HG03139 (cell line): ENCODE results near the gene P3R3URF.

Source experiments
- ATAC-seq: cut with Tn5 transposase; IDR thresholded peaks from one replicate; pipeline ENCODE4 v1.9.1; 2021; ENCODE audit not compliant: unreplicated experiment

P3R3URF gene

DNA sequence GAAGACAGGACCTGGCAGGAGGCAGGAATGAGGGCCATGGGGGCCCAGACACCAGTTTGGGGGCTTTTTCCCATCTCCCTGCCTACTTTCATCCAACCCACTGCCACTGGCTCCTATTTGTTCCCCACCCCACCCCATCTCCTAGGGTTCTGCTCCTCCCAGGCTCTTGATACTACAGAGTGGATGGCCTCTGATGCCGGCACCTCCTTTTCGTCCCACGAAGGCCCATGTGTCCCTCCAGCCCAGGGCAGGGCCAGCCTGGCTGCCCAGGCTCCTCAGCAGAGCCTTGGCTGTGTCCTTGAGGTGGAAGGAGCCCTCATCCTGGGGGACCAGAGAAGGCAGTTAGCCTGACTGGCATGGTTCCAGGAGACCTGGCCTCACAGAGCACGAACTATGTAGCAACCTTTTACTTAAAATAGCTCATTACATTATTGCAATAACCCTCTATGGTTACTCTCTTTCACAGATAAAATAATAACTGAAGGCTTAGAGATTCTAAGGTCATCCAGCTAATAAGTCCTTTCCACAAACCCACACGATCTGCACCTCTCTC is 18.4 kb upstream of the P3R3URF start:
- no peak for ATAC-seq

- no peak for ATAC-seq
These were observed 17.8 kb upstream of the P3R3URF start for GRCh38 chr1:46193984-46194570.

DNA sequence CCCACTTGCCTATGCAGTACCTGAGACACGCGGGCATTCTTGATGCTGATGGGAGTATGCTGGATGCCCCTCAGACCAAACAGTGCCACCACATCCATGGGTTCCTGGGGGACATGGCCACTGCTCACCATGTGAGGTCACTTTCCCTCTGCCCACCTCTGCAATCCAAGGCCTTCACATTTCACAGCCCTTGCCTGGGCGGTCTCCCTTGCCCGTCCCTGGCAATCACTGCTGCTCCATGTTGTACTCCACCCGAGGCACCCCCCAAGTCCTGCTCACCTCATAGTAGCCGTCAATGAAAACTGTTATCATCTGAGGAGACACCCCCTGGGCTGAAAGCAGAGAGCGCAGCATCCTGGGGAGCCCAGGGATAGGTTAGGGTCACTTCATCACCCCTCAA is 17.0 kb upstream of the P3R3URF start:
- ATAC-seq: no peak

DNA sequence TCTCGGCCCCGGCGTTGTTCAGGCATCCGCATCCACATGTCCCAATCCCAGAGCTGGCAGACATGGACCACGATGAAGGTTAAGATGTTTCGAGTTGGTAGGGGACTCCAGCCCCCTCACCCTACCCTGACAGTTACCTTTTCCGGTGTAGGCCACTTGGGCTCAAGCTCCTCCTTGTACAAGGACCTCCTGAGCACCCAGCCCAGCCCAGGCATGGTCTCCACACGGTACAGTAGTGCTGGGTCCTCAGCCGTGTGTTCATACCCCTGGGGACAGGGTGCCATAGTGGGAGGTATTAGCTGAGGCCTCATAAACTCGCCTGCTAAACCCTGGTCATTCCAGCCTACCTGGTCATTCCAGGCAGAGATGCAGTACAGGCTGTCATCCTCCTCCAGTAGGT is 15.9 kb upstream of the P3R3URF start:
- ATAC-seq: no peak

DNA sequence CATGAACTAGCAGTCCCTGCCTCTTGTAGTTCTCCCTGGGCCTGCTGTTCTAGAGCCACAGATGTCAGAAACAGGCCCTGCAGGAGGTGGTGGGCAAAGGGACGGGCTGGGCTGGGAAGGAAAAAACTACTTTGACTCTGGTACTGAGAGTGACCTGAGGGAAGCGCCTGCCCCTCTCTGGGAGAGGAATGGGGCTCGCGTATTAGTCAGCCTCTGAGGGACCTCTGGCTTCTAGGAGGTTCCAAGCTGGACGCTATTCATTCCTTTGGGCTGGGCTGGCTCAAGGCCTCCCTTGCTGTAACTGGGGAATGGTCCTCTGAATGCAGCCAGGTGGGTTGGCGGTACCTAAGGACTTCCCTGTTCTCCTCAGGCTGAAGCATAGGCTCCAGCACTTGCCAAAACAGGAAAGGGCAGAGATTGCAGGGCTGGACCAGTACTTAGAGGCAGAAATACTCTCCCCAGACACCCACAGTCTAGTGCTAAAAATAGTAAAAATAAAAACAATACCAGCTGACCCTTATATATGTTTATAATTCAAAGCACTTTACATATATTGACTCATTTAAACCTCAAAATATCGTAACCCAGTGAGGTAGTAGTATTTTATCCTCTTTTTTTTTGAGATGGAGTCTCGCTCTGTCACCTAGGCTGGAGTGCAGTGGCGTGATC is 14.9 kb upstream of the P3R3URF start:
- ATAC-seq: no peak

DNA sequence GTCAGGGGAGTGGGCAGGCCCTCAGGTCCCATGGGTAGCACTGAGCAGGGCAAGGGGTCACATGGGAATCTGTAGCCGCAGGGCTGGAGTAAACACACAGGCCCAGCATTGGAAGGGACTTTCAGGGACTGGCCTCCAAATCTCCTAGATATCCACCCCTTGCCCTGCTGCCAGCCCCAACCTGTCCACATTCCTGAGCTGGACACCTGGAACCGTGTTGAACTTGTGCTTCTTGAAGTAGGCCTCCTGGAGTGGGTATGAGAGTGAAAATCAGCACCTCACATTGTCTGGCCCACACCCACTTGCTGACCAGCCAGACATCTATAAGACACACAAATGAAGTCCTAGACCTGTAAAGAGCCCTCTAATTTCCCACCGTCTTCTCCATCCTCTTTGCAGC is 14.3 kb upstream of the P3R3URF start:
- no peak for ATAC-seq

DNA sequence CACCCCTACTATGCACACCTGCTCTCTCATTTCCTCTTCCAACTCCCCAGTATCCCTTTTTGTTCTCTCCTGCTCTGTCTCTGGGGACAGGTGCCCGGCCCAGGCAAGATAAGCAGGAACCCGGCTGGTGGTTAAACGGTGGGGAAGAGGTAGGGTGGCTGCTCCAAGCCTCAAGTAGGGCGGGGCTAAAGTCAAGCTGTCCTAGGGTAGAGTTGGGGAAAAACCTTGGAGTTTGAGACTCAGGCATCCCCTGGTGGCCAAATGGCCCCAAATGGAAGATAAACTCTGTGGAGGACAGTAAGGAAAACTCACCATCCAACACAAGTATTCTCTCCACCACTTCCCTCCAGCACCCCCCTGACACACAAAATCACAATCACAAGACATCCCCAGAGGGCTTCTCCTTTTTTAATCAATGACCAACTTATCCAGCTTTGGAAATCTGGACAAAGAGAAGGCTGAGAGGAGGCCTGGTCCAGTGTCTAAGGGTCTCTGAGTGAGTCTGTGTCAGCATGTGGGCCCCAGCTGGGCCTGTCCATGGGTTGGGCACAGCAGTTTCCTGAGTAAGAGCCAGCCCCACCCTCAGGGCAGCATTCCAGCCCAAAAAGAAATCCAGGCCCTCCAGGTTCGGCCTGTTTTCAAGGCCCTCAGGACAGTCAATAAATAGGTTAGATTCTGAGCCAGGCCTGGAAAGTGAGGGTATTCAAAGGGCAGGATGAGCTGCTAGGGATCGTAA is 12.2 kb upstream of the P3R3URF start:
- ATAC-seq: no peak

GRCh38 chr1:46187106-46187869 is 11.0 kb upstream of the P3R3URF start:
- ATAC-seq: no peak

DNA sequence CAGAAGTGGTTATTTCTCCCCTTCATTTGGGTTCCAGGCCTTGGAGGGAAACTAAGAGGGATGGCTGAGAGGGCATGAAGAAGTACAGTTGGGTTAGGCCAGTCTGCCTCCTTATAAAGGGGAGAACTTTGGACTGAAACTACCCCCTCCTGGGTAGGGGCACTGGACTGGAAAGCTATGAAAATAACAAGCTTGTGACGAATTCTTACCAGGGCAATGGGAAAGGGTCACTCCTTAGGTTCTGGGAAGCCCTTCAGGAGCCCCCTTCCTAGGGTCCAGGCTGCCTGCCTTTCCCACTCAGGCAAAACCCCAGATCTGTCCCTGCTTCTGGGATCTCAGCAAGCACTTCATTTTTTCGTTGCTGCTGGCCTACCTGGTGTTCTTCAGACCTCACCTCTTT is 9.8 kb upstream of the P3R3URF start:
- no peak for ATAC-seq

DNA sequence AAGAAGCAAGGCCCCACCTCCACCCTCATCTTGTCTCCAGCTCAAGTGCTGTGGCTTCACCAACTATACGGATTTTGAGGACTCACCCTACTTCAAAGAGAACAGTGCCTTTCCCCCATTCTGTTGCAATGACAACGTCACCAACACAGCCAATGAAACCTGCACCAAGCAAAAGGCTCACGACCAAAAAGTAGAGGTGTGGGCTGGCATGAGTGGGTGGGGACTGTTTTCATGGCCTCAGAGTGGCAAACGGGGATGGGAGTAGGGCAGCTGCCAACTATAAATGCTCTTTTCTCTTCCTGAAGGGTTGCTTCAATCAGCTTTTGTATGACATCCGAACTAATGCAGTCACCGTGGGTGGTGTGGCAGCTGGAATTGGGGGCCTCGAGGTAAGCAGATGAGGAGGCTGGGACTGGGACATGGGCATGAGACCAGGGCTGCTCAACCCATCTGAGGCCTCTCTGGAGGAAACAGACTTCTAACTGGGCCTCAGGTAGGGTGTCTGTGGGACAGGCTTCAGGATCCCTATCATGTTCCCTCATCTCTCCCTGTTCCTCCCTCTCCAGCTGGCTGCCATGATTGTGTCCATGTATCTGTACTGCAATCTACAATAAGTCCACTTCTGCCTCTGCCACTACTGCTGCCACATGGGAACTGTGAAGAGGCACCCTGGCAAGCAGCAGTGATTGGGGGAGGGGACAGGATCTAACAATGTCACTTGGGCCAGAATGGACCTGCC is 8.8 kb upstream of the P3R3URF start:
- ATAC-seq: no peak

- no peak for ATAC-seq
These were observed 7.8 kb upstream of the P3R3URF start for GRCh38 chr1:46183926-46184557.

DNA sequence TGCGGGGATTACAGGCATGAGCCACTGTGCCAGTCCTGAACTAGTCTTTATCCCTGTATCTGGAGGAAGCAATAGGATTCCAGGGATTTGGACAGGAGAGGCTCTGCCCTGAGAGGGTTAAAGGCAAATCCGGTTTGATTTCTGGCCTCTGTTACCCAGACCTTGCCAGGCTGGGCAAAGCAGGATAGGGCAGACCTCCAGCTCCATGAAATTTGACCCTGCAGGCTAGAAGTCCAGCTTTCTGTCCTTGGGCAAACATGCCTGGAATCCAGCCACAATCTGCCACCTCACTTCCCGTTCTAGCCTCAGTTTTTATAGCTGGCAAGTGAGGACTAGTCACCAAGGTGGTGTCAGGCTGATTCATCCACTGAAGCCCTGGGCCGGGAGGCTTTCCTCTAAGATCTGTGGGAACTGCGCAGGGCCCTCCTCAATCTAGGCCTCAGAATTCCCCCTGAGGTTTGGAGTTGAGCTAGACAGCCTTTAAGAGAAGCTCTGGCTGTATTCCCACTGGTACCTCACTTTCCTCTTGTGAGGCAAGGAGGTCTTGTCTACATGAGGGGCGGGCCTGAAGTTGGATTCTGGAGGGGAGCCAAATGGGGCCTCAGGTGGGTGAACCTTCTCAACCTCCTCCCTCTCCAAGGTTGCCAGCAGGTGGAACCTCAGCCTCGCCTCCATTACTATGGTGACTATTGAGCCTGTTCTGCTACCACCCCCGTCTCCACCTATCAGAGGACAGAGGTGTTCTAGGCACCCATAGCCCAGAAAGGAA is 7.0 kb upstream of the P3R3URF start:
- ATAC-seq: no peak

GRCh38 chr1:46181343-46182260 is 5.3 kb upstream of the P3R3URF start:
- ATAC-seq: no peak

DNA sequence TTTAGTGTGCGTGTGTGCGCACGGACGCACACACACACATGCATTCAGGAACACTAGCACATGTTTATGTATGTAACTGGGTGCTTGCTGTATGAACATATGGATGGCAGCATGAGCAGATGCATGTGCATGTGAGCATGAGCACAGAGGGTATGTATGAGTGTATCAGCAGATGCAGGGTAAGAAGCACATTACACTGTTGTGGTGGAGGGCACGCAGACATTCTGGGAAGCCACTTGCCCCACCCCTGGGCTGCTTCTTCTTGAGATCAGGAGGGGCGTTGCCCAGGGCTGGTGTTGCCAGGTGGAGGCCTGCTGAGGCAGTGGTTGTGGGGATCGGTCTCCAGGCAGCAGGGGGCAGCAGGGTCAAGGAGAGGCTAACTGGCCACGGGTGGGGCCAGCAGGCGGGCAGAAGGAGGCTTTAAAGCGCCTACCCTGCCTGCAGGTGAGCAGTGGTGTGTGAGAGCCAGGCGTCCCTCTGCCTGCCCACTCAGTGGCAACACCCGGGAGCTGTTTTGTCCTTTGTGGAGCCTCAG is 3.9 kb upstream of the P3R3URF start:
- ATAC-seq: no peak

DNA sequence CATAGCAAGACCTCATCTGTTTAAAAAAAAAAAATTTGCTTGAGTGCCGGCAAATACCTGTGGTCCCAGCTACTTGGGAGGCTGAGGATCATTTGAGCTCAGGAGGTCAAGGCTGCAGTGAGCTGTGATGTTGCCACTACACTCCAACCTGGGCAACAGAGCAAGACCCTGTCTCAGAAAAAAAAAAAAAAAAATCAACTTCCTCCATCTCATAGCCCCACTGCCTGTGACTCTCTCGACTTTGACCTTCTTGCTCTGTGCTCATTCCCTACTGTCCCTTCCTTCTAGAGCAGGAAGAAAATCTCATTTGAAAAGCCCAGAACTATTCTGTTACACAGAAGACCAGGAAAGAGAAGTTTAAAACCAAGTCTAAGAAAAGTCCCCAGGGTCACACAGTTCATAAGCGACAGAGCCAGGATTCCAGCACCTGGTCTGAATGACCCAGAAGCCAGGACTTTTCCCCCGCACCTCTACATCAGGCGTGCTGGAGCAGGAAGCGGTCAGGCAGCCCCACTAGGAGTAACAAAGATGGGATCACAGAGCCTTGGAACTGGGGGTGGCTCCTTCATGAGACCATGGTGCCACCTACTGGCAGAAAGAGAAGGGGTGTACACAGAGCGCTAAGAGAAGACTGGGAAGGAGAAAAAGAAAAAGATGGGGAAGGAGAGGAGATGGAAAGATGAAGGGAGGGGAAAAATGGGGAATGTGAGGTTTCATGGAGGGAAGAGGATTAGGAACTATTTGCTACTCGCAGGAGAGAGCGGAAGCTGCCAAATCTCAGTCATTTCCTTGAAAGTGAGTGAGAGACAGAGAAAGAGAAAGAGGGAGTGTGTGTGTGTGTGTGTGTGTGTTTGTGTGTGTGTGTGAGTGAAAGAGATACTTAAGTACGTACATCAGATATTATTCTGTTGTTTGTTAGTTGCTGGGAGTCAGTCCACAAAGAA is 3.1 kb upstream of the P3R3URF start:
- no peak for ATAC-seq

- ATAC-seq: no peak
These were observed 1.0 kb downstream of the P3R3URF start for GRCh38 chr1:46175243-46175642.
